Activated T-cell treated with anti-CD3 and anti-CD28 coated beads for 1 hour (primary cell): Measurements from ENCODE around the gene TNKS2.
A peak's percentile ranks its signal among the peaks of the same experiment; 100 is the strongest.
"Not testable (repeated sequence)": the region's sequence is repeated elsewhere in the genome, so short reads cannot be mapped to it uniquely, and the experiment has no call there.

Source experiments
- DNase-seq: peaks from one replicate; pipeline ENCODE4 v3.0.0-alpha.2; 2020; ENCODE audit warnings: low read depth

The TNKS2 gene

GRCh38 chr10:91797874-91798648 lies at the start of gene TNKS2:
Gene TNKS2 (plus strand): TSS chr10:91798426. CDS start chr10:91798691, 265 bp downstream.
- DNase-seq = peak; percentile 92

GRCh38 chr10:91749592-91749991 lies 48.6 kb upstream of the TNKS2 start:
- DNase-seq = not testable (repeated sequence)

- DNase-seq = no peak
Observed at GRCh38 chr10:91756286-91756685, 41.9 kb upstream of the TNKS2 start.

- no peak for DNase-seq
Observed at GRCh38 chr10:91758303-91759146, 39.7 kb upstream of the TNKS2 start.

GRCh38 chr10:91759581-91759986 lies 38.6 kb upstream of the TNKS2 start:
- no peak for DNase-seq

- no peak for DNase-seq
Observed at GRCh38 chr10:91761721-91762120, 36.5 kb upstream of the TNKS2 start.

- no peak for DNase-seq
Observed at GRCh38 chr10:91762878-91763277, 35.3 kb upstream of the TNKS2 start.

- no peak for DNase-seq
Observed at GRCh38 chr10:91766676-91767075, 31.6 kb upstream of the TNKS2 start.

GRCh38 chr10:91768123-91768522 lies 30.1 kb upstream of the TNKS2 start:
- no peak for DNase-seq

GRCh38 chr10:91771907-91772306 lies 26.3 kb upstream of the TNKS2 start:
- no peak for DNase-seq

GRCh38 chr10:91772461-91772860 lies 25.8 kb upstream of the TNKS2 start:
- no peak for DNase-seq

GRCh38 chr10:91772869-91773268 lies 25.4 kb upstream of the TNKS2 start:
- DNase-seq = no peak

GRCh38 chr10:91774571-91774970 lies 23.7 kb upstream of the TNKS2 start:
- DNase-seq = no peak

- no peak for DNase-seq
Observed at GRCh38 chr10:91775731-91776130, 22.5 kb upstream of the TNKS2 start.

GRCh38 chr10:91776266-91776665 lies 22.0 kb upstream of the TNKS2 start:
- no peak for DNase-seq

GRCh38 chr10:91778485-91778884 lies 19.7 kb upstream of the TNKS2 start:
- no peak for DNase-seq

GRCh38 chr10:91779011-91779605 lies 19.1 kb upstream of the TNKS2 start:
- DNase-seq = no peak

GRCh38 chr10:91782539-91782938 lies 15.7 kb upstream of the TNKS2 start:
- no peak for DNase-seq

GRCh38 chr10:91785830-91786229 lies 12.4 kb upstream of the TNKS2 start:
- no peak for DNase-seq

- no peak for DNase-seq
Observed at GRCh38 chr10:91787258-91787657, 11.0 kb upstream of the TNKS2 start.

- no peak for DNase-seq
Observed at GRCh38 chr10:91787810-91788209, 10.4 kb upstream of the TNKS2 start.

- DNase-seq = no peak
Observed at GRCh38 chr10:91788527-91788926, 9.7 kb upstream of the TNKS2 start.
